HepG2 (cell line): Measurements from ENCODE around the gene CCDC136. TPM values are rescaled to one million over a fixed set of nuclear protein-coding genes. Genes with fewer than 3 reads are reported as not detected.

ENCODE experiments used
- BCL6 ChIP-seq: IDR thresholded peaks from 2 replicates; pipeline ENCODE4 v1.6.1; 2016; ENCODE audit warnings: missing genetic modification reagents, missing compliant biosample characterization
- MYC ChIP-seq: sonication (generic); formaldehyde crosslinking; IDR thresholded peaks from 2 replicates; pipeline ENCODE4 v1.9.0; 2021; ENCODE audit warnings: missing genetic modification reagents, borderline replicate concordance
- NCOA1 ChIP-seq: sonication (generic); formaldehyde crosslinking; IDR thresholded peaks from 2 replicates; pipeline ENCODE4 v1.9.0; 2021; ENCODE audit warnings: missing genetic modification reagents
- RAD21 ChIP-seq: fragments of 450-650 bp; formaldehyde crosslinking; IDR thresholded peaks from 2 replicates; pipeline ENCODE4 v1.5.0; 2020; ENCODE audit warnings: mild to moderate bottlenecking
- ZNF121 ChIP-seq: sonication (generic); formaldehyde crosslinking; IDR thresholded peaks from 2 replicates; pipeline ENCODE4 v1.5.0; 2020; ENCODE audit warnings: mild to moderate bottlenecking, missing genetic modification reagents
- ZNF556 ChIP-seq: sonication (generic); formaldehyde crosslinking; IDR thresholded peaks from 2 replicates; pipeline ENCODE4 v1.4.0; 2020; ENCODE audit warnings: mild to moderate bottlenecking, missing genetic modification reagents, borderline replicate concordance
- polyA plus RNA-seq, 8 experiments: library from polyadenylated mRNA; depleted of rRNA in 3 of 8; stranded (reverse) in 7 of 8; unstranded in 1 of 8; fragments of >200 nt; fragmentation: Illumina TruSeq in 4 of 8; extraction: Trizol in 4 of 8; gene quantifications; 2 replicates each; pipeline versions ENCODE4 v1.2.1 to v1.2.3, GENCODE V29; 2011 to 2016; ENCODE audit warnings: low read depth in 4 of 8, missing spikeins in 1 of 8, mixed read lengths in 1 of 8; ENCODE audit not compliant: insufficient read depth in 1 of 8
- total RNA-seq, 5 experiments: library from RNA; depleted of rRNA; stranded (reverse); fragments of >200 nt; fragmentation: Illumina TruSeq; extraction: Trizol; gene quantifications; 2 replicates each; pipeline ENCODE4 v1.2.3, GENCODE V29; 2016; ENCODE audit warnings: low read depth in 1 of 5
- TF ChIP-seq, protein P1 (sequence below): sonication (generic); formaldehyde crosslinking; IDR thresholded peaks from 2 replicates; pipeline ENCODE4 v1.4.0; 2020; ENCODE audit warnings: missing genetic modification reagents
- TF ChIP-seq, protein P2 (sequence below): sonication (generic); formaldehyde crosslinking; IDR thresholded peaks from 2 replicates; pipeline ENCODE4 v1.4.0; 2020; ENCODE audit warnings: missing genetic modification reagents
- TF ChIP-seq, protein P3 (sequence below): sonication (generic); formaldehyde crosslinking; IDR thresholded peaks from 2 replicates; pipeline ENCODE4 v1.5.0; 2020; ENCODE audit warnings: missing genetic modification reagents, mild to moderate bottlenecking, borderline replicate concordance

The CCDC136 gene
- total and polyA plus RNA-seq, 2 of the 13 experiments (the other 11 are each of a cell fraction or from before 2014, with no cell fraction given), result 0.04 to 0.38 TPM

DNA sequence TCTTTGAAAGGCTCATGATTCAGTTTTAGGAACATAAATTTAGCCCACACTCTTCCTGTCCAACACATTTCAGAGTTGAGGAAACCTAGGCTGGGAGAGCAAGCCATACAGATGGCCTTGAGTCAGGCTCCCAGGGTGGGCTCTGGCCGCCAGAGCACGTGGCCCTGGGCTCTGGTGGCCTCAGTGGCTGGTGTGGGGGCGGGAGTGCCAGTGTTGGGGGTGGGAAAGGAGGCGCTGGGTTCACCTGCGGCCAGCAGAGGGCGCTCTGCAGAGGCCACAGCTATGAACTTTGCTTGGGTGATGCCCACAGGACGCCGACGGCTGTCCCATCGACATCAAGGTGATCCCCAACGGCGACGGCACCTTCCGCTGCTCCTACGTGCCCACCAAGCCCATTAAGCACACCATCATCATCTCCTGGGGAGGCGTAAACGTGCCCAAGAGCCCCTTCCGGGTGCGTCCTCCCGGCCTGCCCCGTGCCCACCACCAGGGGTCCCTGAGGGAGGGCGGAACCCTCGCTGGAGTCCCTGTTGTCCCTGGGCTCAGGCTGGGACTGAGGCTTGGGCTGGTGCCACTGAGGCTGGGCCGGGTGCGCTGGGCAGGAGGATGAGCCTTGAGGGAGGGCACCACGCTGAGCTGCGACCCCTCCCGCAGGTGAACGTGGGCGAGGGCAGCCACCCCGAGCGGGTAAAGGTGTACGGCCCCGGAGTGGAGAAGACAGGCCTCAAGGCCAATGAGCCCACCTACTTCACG lies 50.3 kb downstream of the CCDC136 start (continued):
- TF ChIP-seq, protein P1, sequence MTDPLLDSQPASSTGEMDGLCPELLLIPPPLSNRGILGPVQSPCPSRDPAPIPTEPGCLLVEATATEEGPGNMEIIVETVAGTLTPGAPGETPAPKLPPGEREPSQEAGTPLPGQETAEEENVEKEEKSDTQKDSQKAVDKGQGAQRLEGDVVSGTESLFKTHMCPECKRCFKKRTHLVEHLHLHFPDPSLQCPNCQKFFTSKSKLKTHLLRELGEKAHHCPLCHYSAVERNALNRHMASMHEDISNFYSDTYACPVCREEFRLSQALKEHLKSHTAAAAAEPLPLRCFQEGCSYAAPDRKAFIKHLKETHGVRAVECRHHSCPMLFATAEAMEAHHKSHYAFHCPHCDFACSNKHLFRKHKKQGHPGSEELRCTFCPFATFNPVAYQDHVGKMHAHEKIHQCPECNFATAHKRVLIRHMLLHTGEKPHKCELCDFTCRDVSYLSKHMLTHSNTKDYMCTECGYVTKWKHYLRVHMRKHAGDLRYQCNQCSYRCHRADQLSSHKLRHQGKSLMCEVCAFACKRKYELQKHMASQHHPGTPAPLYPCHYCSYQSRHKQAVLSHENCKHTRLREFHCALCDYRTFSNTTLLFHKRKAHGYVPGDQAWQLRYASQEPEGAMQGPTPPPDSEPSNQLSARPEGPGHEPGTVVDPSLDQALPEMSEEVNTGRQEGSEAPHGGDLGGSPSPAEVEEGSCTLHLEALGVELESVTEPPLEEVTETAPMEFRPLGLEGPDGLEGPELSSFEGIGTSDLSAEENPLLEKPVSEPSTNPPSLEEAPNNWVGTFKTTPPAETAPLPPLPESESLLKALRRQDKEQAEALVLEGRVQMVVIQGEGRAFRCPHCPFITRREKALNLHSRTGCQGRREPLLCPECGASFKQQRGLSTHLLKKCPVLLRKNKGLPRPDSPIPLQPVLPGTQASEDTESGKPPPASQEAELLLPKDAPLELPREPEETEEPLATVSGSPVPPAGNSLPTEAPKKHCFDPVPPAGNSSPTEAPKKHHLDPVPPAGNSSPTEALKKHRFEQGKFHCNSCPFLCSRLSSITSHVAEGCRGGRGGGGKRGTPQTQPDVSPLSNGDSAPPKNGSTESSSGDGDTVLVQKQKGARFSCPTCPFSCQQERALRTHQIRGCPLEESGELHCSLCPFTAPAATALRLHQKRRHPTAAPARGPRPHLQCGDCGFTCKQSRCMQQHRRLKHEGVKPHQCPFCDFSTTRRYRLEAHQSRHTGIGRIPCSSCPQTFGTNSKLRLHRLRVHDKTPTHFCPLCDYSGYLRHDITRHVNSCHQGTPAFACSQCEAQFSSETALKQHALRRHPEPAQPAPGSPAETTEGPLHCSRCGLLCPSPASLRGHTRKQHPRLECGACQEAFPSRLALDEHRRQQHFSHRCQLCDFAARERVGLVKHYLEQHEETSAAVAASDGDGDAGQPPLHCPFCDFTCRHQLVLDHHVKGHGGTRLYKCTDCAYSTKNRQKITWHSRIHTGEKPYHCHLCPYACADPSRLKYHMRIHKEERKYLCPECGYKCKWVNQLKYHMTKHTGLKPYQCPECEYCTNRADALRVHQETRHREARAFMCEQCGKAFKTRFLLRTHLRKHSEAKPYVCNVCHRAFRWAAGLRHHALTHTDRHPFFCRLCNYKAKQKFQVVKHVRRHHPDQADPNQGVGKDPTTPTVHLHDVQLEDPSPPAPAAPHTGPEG, result no peak
- TF ChIP-seq NCOA1, result no peak
- TF ChIP-seq ZNF121 (CRISPR knock-in tag), result no peak
- TF ChIP-seq RAD21 (CRISPR knock-in tag), result 0 out of 2 replicates have a peak, but pooled peaks have one; percentile 40
- peak; percentile 24; the same call in 1 of the 2 replicates for TF ChIP-seq MYC (CRISPR knock-in tag)
- TF ChIP-seq, protein P2, sequence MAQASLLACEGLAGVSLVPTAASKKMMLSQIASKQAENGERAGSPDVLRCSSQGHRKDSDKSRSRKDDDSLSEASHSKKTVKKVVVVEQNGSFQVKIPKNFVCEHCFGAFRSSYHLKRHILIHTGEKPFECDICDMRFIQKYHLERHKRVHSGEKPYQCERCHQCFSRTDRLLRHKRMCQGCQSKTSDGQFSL (CRISPR knock-in tag), result 0 out of 2 replicates have a peak, but pooled peaks have one; percentile 50
- TF ChIP-seq BCL6 (CRISPR knock-in tag), result no peak
- TF ChIP-seq, protein P3, sequence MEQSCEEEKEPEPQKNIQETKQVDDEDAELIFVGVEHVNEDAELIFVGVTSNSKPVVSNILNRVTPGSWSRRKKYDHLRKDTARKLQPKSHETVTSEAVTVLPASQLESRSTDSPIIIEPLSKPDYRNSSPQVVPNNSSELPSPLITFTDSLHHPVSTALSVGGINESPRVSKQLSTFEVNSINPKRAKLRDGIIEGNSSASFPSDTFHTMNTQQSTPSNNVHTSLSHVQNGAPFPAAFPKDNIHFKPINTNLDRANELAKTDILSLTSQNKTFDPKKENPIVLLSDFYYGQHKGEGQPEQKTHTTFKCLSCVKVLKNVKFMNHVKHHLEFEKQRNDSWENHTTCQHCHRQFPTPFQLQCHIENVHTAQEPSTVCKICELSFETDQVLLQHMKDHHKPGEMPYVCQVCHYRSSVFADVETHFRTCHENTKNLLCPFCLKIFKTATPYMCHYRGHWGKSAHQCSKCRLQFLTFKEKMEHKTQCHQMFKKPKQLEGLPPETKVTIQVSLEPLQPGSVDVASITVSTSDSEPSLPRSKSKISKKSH (CRISPR knock-in tag), result no peak
- no peak for TF ChIP-seq ZNF556
- TF ChIP-seq, all 625 proteins: peak for 13
